Body of pancreas (tissue), 4 donors: ENCODE data around the gene IFIH1. TPM values are rescaled to one million over a fixed set of nuclear protein-coding genes. Genes with fewer than 3 reads are reported as not detected.

ENCODE experiments used
- ATAC-seq: fragments of 150-250 bp; one replicate; pipeline ENCODE4 v1.9.1; 2016
- DNase-seq, 4 donors: peaks; one replicate each; pipeline ENCODE4 v3.0.0-alpha.2; 2019
- H3K27ac ChIP-seq, 4 donors: fragments of 200-600 bp; sonication (generic); 1 replicate in 3 of 4; 2 replicates in 1 of 4; pipeline versions ENCODE4 v1.5.1 to v1.6.1; 2016 to 2019; ENCODE audit warnings: mild to moderate bottlenecking in 1 of 4, mixed read lengths in 1 of 4, moderate library complexity in 1 of 4
- H3K27me3 ChIP-seq, 2 donors: fragments of 200-600 bp; sonication (generic); one replicate each; pipeline ENCODE4 v1.6.0; 2016; ENCODE audit warnings: mild to moderate bottlenecking in 1 of 2
- H3K36me3 ChIP-seq, 2 donors: fragments of 200-600 bp; sonication (generic); replicated peaks in 1 of 2; 2 replicates each; pipeline ENCODE4 v1.5.1; 2016; ENCODE audit warnings: low read depth in 2 of 2; ENCODE audit not compliant: insufficient read depth in 1 of 2
- H3K4me1 ChIP-seq: fragments of 200-600 bp; sonication (generic); one replicate; pipeline ENCODE4 v1.6.0; 2016
- H3K4me3 ChIP-seq, 2 donors: fragments of 200-600 bp; sonication (generic); 1 replicate in 1 of 2; 2 replicates in 1 of 2; pipeline ENCODE4 v1.5.1; 2016 to 2019
- H3K9me3 ChIP-seq, 3 donors: fragments of 200-600 bp; sonication (generic); 1 replicate in 2 of 3; 2 replicates in 1 of 3; pipeline ENCODE4 v1.5.1; 2016
- CTCF ChIP-seq, 7 experiments: fragments of 450-650 bp in 4 of 7; fragments of 200-600 bp in 3 of 7; sonication (generic) in 3 of 7; IDR thresholded peaks; one replicate each; pipeline ENCODE4 v1.5.1; 2016 to 2019; ENCODE audit warnings: antibody characterized with exemption in 7 of 7
- POLR2A ChIP-seq, 3 donors: fragments of 450-650 bp; IDR thresholded peaks; one replicate each; pipeline ENCODE4 v1.6.1; 2016; ENCODE audit warnings: antibody characterized with exemption in 3 of 3, mild to moderate bottlenecking in 2 of 3
- WGBS, 2 donors: methylation state at CpG; one replicate each; pipeline ENCODE4 v1.1.5; 2017; 5-methylcytosine and 5-hydroxymethylcytosine counted together
- intact Hi-C: fragments of 100-400 bp; cut with DNase I; formaldehyde crosslinking; loops from one replicate; pipeline ENCODE4 v1.15.1; 2023
- total RNA-seq, 2 donors: library from RNA; depleted of rRNA; stranded (reverse); fragments of >200 nt; gene quantifications; one replicate each; pipeline ENCODE4 v1.1.0, GENCODE V29; 2016

Gene IFIH1
- total RNA-seq, 2 donors from 2014 or later = 12.5 to 13.2 TPM

GRCh38 chr2:162282765-162283425 lies 35.6 kb downstream of the IFIH1 start:
- DNase-seq = no peak
- Histone ChIP-seq H3K36me3 (peaks cover 0 to 12% of the 10 kb centered on the region in 2 donors), H3K9me3 (no peaks in the 10 kb centered on the region), H3K4me1 (no peaks in the 10 kb centered on the region), H3K4me3 (no peak overlapping the region), H3K27me3 (no peaks in the 10 kb centered on the region), H3K27ac (no peak overlapping the region)
- intact Hi-C loops = no loop called here
- no peak for ATAC-seq
- TF ChIP-seq POLR2A (IDR thresholded peaks at IDR 0.05) (no peak), CTCF (IDR thresholded peaks at IDR 0.05) (no peak)
- 70 to 81% methylated on average over 4 of the region's 4 CpGs for WGBS, 2 donors

- 93 to 94% methylated on average over 1 of the region's 1 CpG for WGBS, 2 donors
- ATAC-seq (no peak), DNase-seq (no peak)
- Histone ChIP-seq H3K9me3 (no peaks in the 10 kb centered on the region), H3K27ac (no peak overlapping the region), H3K4me3 (no peak overlapping the region), H3K27me3 (no peaks in the 10 kb centered on the region), H3K36me3 (peaks cover 0 to 10% of the 10 kb centered on the region in 2 donors), H3K4me1 (no peaks in the 10 kb centered on the region)
- no peak for TF ChIP-seq CTCF (IDR thresholded peaks at IDR 0.05)
- TF ChIP-seq POLR2A (IDR thresholded peaks at IDR 0.05) = no peak
- intact Hi-C loops = no loop called here
Measured at GRCh38 chr2:162280654-162281053, 37.8 kb downstream of the IFIH1 start.

GRCh38 chr2:162277381-162277780 lies 41.1 kb downstream of the IFIH1 start:
- ATAC-seq (no peak), DNase-seq (no peak)
- Histone ChIP-seq H3K27me3 (no peaks in the 10 kb centered on the region), H3K4me1 (no peaks in the 10 kb centered on the region), H3K27ac (no peak overlapping the region), H3K36me3 (peaks cover 3 to 9% of the 10 kb centered on the region in 2 donors), H3K4me3 (no peak overlapping the region), H3K9me3 (no peaks in the 10 kb centered on the region)
- WGBS, 2 donors = 71 to 91% methylated on average over 4 of the region's 4 CpGs
- TF ChIP-seq CTCF (IDR thresholded peaks at IDR 0.05) = no peak
- TF ChIP-seq POLR2A (IDR thresholded peaks at IDR 0.05) = no peak
- intact Hi-C loops = no loop called here

GRCh38 chr2:162267996-162268395 lies 50.5 kb downstream of the IFIH1 start:
- no peak for DNase-seq
- peaks cover 5 to 23% of the 10 kb centered on the region in 2 donors for H3K36me3 ChIP-seq
- ATAC-seq = no peak
- H3K27me3 ChIP-seq = no peaks in the 10 kb centered on the region
- H3K4me3 ChIP-seq = no peak overlapping the region
- no peaks in the 10 kb centered on the region for H3K9me3 ChIP-seq
- WGBS, 2 donors = 91 to 96% methylated on average over 1 of the region's 1 CpG
- H3K27ac ChIP-seq = no peak overlapping the region
- no peaks in the 10 kb centered on the region for H3K4me1 ChIP-seq
- no peak for TF ChIP-seq POLR2A (IDR thresholded peaks at IDR 0.05)
- no peak for TF ChIP-seq CTCF (IDR thresholded peaks at IDR 0.05)
- intact Hi-C loops = no loop called here

- H3K27ac ChIP-seq = no peak overlapping the region
- no peaks in the 10 kb centered on the region for H3K27me3 ChIP-seq
- H3K4me1 ChIP-seq = no peaks in the 10 kb centered on the region
- WGBS, 2 donors = 93 to 94% methylated on average over 5 of the region's 5 CpGs
- H3K36me3 ChIP-seq = peaks cover 4 to 23% of the 10 kb centered on the region in 2 donors
- ATAC-seq (no peak), DNase-seq (no peak)
- H3K4me3 ChIP-seq = no peak overlapping the region
- TF ChIP-seq POLR2A (IDR thresholded peaks at IDR 0.05) (no peak), CTCF (IDR thresholded peaks at IDR 0.05) (no peak)
- intact Hi-C loops = no loop called here
- H3K9me3 ChIP-seq = no peaks in the 10 kb centered on the region
Measured at GRCh38 chr2:162267496-162267895, 51.0 kb downstream of the IFIH1 start.
